MM.1S (cell line): ENCODE data around the gene GFPT2.

Experiments
- DNase-seq: peaks from one replicate; pipeline ENCODE4 v3.0.0-alpha.2; 2015
- H2AFZ ChIP-seq: fragments of 300-600 bp; sonication (generic); 2 replicates; pipeline ENCODE4 v1.6.0; 2016; ENCODE audit warnings: antibody characterized with exemption, low read length
- H3F3A ChIP-seq: fragments of 300-600 bp; sonication (generic); 2 replicates; pipeline ENCODE4 v1.6.1; 2016; ENCODE audit warnings: mild to moderate bottlenecking, antibody characterized with exemption, low read length, moderate library complexity, mixed read lengths; ENCODE audit not compliant: insufficient read depth
- H3K27ac ChIP-seq: fragments of 300-600 bp; sonication (generic); 2 replicates; pipeline ENCODE4 v1.5.1; 2016; ENCODE audit warnings: mild to moderate bottlenecking, low read length
- H3K27me3 ChIP-seq: fragments of 300-600 bp; sonication (generic); replicated peaks from 2 replicates; pipeline ENCODE4 v1.6.0; 2016; ENCODE audit warnings: low read length; ENCODE audit not compliant: insufficient read depth
- H3K36me3 ChIP-seq: fragments of 300-600 bp; sonication (generic); replicated peaks from 2 replicates; pipeline ENCODE4 v1.6.1; 2016; ENCODE audit warnings: mild to moderate bottlenecking, low read length, mixed read lengths; ENCODE audit not compliant: insufficient read depth
- H3K4me1 ChIP-seq: fragments of 300-600 bp; sonication (generic); 2 replicates; pipeline ENCODE4 v1.6.1; 2016; ENCODE audit warnings: low read length, mixed read lengths
- H3K4me2 ChIP-seq: fragments of 300-600 bp; sonication (generic); 2 replicates; pipeline ENCODE4 v1.6.0; 2016; ENCODE audit warnings: low read depth, low read length
- H3K4me3 ChIP-seq: fragments of 300-600 bp; sonication (generic); 2 replicates; pipeline ENCODE4 v1.5.1; 2016; ENCODE audit warnings: low read length, mixed read lengths
- H3K79me2 ChIP-seq: fragments of 300-600 bp; sonication (generic); 2 replicates; pipeline ENCODE4 v1.6.1; 2016; ENCODE audit warnings: mixed run types, low read length, mixed read lengths
- H3K9ac ChIP-seq: fragments of 300-600 bp; sonication (generic); 2 replicates; pipeline ENCODE4 v1.6.1; 2016; ENCODE audit warnings: low read length, mixed read lengths
- H3K9me2 ChIP-seq: fragments of 300-600 bp; sonication (generic); replicated peaks from 2 replicates; pipeline ENCODE4 v1.6.1; 2016; ENCODE audit warnings: mild to moderate bottlenecking, low read length, mixed read lengths; ENCODE audit not compliant: insufficient read depth
- H3K9me3 ChIP-seq: fragments of 300-600 bp; sonication (generic); replicated peaks from 2 replicates; pipeline ENCODE4 v1.6.1; 2016; ENCODE audit warnings: mild to moderate bottlenecking, low read length, mixed read lengths; ENCODE audit not compliant: insufficient read depth
- H4K20me1 ChIP-seq: fragments of 300-600 bp; sonication (generic); 2 replicates; pipeline ENCODE4 v1.6.1; 2016; ENCODE audit warnings: mild to moderate bottlenecking, low read length, moderate library complexity, mixed read lengths; ENCODE audit not compliant: insufficient read depth
- CTCF ChIP-seq: fragments of 300-600 bp; sonication (generic); IDR thresholded peaks from 2 replicates; pipeline ENCODE4 v1.5.1; 2016; ENCODE audit warnings: antibody characterized with exemption, low read length, mixed read lengths
- EZH2 ChIP-seq: fragments of 300-600 bp; sonication (generic); optimal IDR thresholded peaks from 2 replicates; pipeline ENCODE3; 2017; ENCODE audit warnings: low read depth, mild to moderate bottlenecking, antibody characterized with exemption, low read length, mixed read lengths
- EZH2phosphoT487 ChIP-seq: fragments of 300-600 bp; sonication (generic); IDR thresholded peaks from 2 replicates; pipeline ENCODE4 v1.6.1; 2018; ENCODE audit warnings: antibody characterized with exemption, low read length

Gene GFPT2

GRCh38 chr5:180395540-180396274 is 42.6 kb upstream of the GFPT2 start:
- Histone ChIP-seq H3K4me2 (no peak overlapping the region), H3K9me2 (no peaks in the 10 kb centered on the region), H3K4me1 (no peaks in the 10 kb centered on the region), H3F3A (no peaks in the 10 kb centered on the region), H3K9ac (no peak overlapping the region), H2AFZ (no peak overlapping the region), H3K36me3 (no peaks in the 10 kb centered on the region), H3K9me3 (no peaks in the 10 kb centered on the region), H3K27ac (no peak overlapping the region), H4K20me1 (no peaks in the 10 kb centered on the region), H3K27me3 (peaks cover 58% of the 10 kb centered on the region), H3K4me3 (no peak overlapping the region), H3K79me2 (no peaks in the 10 kb centered on the region)
- no peak for TF ChIP-seq EZH2phosphoT487
- no peak for TF ChIP-seq CTCF
- no peak for TF ChIP-seq EZH2
- DNase-seq, result no peak

GRCh38 chr5:180394031-180394636 is 41.0 kb upstream of the GFPT2 start:
- no peaks in the 10 kb centered on the region for H3F3A ChIP-seq
- H2AFZ ChIP-seq, result no peak overlapping the region
- H3K27me3 ChIP-seq, result peaks cover 58% of the 10 kb centered on the region
- no peaks in the 10 kb centered on the region for H4K20me1 ChIP-seq
- no peak overlapping the region for H3K27ac ChIP-seq
- no peak overlapping the region for H3K4me3 ChIP-seq
- no peak overlapping the region for H3K4me2 ChIP-seq
- no peak for TF ChIP-seq EZH2
- TF ChIP-seq CTCF, result no peak
- TF ChIP-seq EZH2phosphoT487, result no peak
- H3K36me3 ChIP-seq, result no peaks in the 10 kb centered on the region
- H3K9me2 ChIP-seq, result no peaks in the 10 kb centered on the region
- DNase-seq, result no peak
- no peaks in the 10 kb centered on the region for H3K79me2 ChIP-seq
- H3K9ac ChIP-seq, result no peak overlapping the region
- no peaks in the 10 kb centered on the region for H3K4me1 ChIP-seq
- no peaks in the 10 kb centered on the region for H3K9me3 ChIP-seq

- Histone ChIP-seq H3K27me3 (peaks cover 44% of the 10 kb centered on the region), H3K4me3 (no peak overlapping the region), H4K20me1 (no peaks in the 10 kb centered on the region), H3K79me2 (no peaks in the 10 kb centered on the region), H3K9ac (no peak overlapping the region), H3K4me1 (no peaks in the 10 kb centered on the region), H3K9me3 (no peaks in the 10 kb centered on the region), H2AFZ (no peak overlapping the region), H3K27ac (no peak overlapping the region), H3K9me2 (no peaks in the 10 kb centered on the region), H3K36me3 (no peaks in the 10 kb centered on the region), H3F3A (no peaks in the 10 kb centered on the region), H3K4me2 (no peak overlapping the region)
- no peak for DNase-seq
- no peak for TF ChIP-seq EZH2
- TF ChIP-seq EZH2phosphoT487, result no peak
These were observed 38.1 kb upstream of the GFPT2 start for GRCh38 chr5:180391276-180391675.
